ENCODE data around the gene LNP1. TPM values are rescaled to one million over a fixed set of nuclear protein-coding genes. Genes with fewer than 3 reads are reported as not detected.

Gene LNP1
- total RNA-seq, 1 donor from 2014 or later = 2.4 TPM

DNA sequence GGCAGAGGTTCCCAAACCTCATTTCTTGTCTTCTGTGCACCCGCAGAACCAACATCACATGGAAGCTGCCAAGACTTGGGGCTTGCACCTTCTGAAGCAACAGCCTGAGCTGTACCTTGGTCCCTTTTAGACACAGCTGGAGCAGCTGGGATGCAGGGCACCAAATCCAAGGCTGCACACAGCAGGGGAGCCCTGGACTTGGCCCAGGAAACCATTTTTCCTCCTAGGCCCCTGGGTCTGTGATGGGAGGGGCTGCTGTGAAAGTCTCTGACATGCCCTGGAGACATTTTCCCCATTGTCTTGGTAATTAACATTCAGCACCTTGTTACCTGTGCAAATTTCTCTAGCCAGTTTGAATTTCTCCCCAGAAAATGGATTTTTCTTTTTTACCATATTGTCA lies 57.5 kb downstream of the LNP1 start:
- Mint-ChIP-seq H3K27ac (no peak overlapping the region), H3K36me3 (ENCODE audit: low read depth) (no peaks in the 10 kb centered on the region), H3K9me3 (no peaks in the 10 kb centered on the region), H3K4me3 (no peak overlapping the region), H3K27me3 (peaks cover 3% of the 10 kb centered on the region), H3K4me1 (peaks cover 3% of the 10 kb centered on the region)
- DNase-seq = no peak
- ATAC-seq (ENCODE audit: low read depth) = no peak
- CTCF ChIA-PET = no interaction called here
- POLR2A ChIA-PET = no interaction called here
- TF ChIP-seq, protein P1, sequence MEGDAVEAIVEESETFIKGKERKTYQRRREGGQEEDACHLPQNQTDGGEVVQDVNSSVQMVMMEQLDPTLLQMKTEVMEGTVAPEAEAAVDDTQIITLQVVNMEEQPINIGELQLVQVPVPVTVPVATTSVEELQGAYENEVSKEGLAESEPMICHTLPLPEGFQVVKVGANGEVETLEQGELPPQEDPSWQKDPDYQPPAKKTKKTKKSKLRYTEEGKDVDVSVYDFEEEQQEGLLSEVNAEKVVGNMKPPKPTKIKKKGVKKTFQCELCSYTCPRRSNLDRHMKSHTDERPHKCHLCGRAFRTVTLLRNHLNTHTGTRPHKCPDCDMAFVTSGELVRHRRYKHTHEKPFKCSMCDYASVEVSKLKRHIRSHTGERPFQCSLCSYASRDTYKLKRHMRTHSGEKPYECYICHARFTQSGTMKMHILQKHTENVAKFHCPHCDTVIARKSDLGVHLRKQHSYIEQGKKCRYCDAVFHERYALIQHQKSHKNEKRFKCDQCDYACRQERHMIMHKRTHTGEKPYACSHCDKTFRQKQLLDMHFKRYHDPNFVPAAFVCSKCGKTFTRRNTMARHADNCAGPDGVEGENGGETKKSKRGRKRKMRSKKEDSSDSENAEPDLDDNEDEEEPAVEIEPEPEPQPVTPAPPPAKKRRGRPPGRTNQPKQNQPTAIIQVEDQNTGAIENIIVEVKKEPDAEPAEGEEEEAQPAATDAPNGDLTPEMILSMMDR (IDR thresholded peaks at IDR 0.05) = no peak
- intact Hi-C loops (cut with micrococcal nuclease) = no loop called here

DNA sequence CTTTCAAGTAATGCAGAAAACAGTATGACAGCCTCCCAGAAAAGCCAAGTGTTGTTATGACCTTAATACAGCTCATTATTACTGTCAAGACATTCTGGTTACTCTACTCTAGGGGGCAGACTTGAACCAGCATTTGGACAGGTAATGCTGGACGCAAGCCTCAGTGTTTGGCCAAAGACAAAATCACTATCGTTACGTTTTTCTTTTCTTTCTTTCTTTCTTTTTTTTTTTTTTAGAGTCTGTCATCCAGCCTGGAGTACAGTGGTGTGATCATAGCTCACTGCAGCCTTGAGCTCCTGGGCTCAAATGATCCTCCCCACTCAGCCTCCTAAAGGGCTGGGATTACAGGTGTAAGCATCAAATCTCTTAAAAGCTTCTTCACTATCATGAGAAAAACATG lies 61.7 kb downstream of the LNP1 start:
- intact Hi-C loops (cut with micrococcal nuclease) = loop anchor here (1.0 to 10.0 kb wide), 5 partner anchors 127 to 1174 kb away; no protein-coding TSS in a partner anchor
- TF ChIP-seq, protein P1 (IDR thresholded peaks at IDR 0.05) = no peak

DNA sequence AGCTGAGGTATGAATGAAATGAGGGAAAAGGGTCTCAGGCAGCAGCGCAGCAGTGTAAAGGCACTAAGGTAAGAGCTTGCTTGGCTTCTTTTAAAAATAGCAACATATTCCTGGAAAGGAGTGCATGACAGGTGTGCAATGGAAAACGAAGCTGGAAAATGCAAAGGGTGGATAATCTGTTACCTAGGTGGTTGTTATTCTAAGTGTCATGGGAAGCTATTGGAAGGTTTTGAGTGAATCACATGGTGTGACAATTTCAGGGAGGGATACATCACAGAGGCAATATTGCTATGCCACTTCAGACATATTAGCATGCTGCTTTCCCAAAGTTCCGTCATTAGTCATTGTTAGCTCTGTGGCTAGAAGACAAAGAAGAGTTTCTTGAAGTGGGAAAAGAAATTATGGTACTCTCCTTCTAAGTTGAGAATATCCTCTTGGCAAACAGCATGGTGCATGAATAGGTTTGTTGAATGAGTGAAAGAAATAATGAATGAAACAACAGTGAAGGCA lies 62.4 kb downstream of the LNP1 start:
- POLR2A ChIA-PET = no interaction called here

More for the DNA sequence above, 61.7 kb downstream of the LNP1 start:
- peaks cover 3% of the 10 kb centered on the region for H3K9me3 Mint-ChIP-seq
- H3K4me1 Mint-ChIP-seq = no peaks in the 10 kb centered on the region
- CTCF ChIA-PET = interaction anchor here (0.8 to 1.6 kb wide), 5 partner anchors 21 to 919 kb away, joined by 3 to 9 read pairs (median 4); no protein-coding TSS in a partner anchor
- DNase-seq (no peak), ATAC-seq (ENCODE audit: low read depth) (no peak)
- H3K27me3 Mint-ChIP-seq = peaks cover 3% of the 10 kb centered on the region
- no peaks in the 10 kb centered on the region for H3K36me3 Mint-ChIP-seq (ENCODE audit: low read depth)
- POLR2A ChIA-PET = no interaction called here
- no peak overlapping the region for H3K27ac Mint-ChIP-seq
- H3K4me3 Mint-ChIP-seq = no peak overlapping the region

DNA sequence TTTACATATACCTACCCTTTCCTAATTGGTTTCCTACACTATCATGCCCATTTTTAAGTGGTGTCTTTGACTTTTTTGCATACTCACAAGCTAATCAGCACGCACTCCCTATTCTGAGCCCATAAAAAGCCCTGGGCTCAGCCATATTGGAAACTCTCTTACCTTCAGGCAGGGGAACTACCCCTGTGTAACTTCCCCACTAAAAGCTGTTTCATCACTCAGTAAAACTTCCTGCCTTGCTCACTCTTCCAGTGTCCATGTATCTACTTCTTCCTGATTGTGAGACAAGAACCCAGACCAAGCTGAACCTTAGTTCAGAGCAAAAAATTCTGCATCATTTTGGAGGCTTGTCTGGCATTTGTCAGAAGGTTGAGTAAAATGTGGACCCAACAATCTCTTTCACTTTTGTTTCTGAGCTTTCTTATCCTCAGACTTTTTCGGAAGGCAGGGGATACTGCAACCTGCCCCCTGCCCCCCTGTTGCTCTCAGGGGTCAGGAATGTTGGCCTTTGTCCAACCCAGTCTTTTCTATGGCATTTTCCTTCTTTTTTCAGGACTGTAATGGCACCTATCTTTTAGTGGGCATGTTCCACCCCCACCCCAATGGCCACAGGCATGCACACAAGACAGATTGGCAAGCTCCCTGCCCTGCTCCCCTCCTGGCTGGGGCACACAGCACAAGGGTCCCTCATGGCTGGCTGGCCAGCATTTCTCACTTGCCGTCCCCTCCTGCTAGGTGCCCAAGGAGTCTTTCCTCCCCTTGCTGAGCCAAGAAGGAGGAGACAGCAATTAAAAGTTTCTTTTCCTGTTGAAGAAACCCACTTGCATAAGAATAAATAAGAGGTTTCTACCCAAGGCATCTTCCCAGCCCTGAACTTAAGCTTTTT lies 64.8 kb downstream of the LNP1 start:
- POLR2A ChIA-PET = no interaction called here
- CTCF ChIA-PET = no interaction called here
- no peaks in the 10 kb centered on the region for H3K36me3 Mint-ChIP-seq (ENCODE audit: low read depth)
- intact Hi-C loops (cut with micrococcal nuclease) = loop anchor here (10.0 kb wide), 1 partner anchor 279 kb away; no protein-coding TSS in a partner anchor
- H3K4me3 Mint-ChIP-seq = no peak overlapping the region
- H3K27me3 Mint-ChIP-seq = peaks cover 3% of the 10 kb centered on the region
- H3K9me3 Mint-ChIP-seq = peaks cover 9% of the 10 kb centered on the region
- DNase-seq = no peak
- H3K4me1 Mint-ChIP-seq = no peaks in the 10 kb centered on the region
- no peak overlapping the region for H3K27ac Mint-ChIP-seq
- TF ChIP-seq, protein P1 (IDR thresholded peaks at IDR 0.05) = no peak
- ATAC-seq (ENCODE audit: low read depth) = no peak

More for the DNA sequence above, 62.4 kb downstream of the LNP1 start:
- DNase-seq (no peak), ATAC-seq (ENCODE audit: low read depth) (no peak)
- H3K27me3 Mint-ChIP-seq = peaks cover 3% of the 10 kb centered on the region
- no peaks in the 10 kb centered on the region for H3K36me3 Mint-ChIP-seq (ENCODE audit: low read depth)
- intact Hi-C loops (cut with micrococcal nuclease) = loop anchor here (1.0 to 10.0 kb wide), 6 partner anchors 127 to 1174 kb away; no protein-coding TSS in a partner anchor
- H3K9me3 Mint-ChIP-seq = peaks cover 3% of the 10 kb centered on the region
- no peaks in the 10 kb centered on the region for H3K4me1 Mint-ChIP-seq
- no peak overlapping the region for H3K27ac Mint-ChIP-seq
- no peak overlapping the region for H3K4me3 Mint-ChIP-seq
- TF ChIP-seq, protein P1 (IDR thresholded peaks at IDR 0.05) = no peak
- CTCF ChIA-PET = interaction anchor here (0.9 to 1.6 kb wide), 4 partner anchors 21 to 918 kb away, joined by 3 to 9 read pairs (median 5); no protein-coding TSS in a partner anchor

DNA sequence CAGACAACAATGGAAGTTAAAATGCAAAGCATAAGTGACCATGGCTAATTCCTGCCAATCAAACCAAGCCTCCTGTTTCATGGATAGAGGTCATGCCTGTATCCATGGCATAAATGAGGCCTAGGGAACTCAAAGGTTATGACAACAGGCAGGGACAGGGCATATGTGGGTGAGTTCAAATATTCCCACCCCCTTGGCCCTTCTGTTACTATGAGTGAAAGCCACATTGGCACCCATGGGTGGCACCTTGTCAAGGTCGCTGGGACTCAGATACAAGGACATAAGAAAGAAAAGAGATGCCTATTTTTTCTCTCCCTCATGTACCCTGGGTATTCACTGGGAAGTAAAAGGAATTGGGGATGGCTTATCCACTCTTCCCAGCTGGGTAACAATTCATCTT lies 65.8 kb downstream of the LNP1 start:
- POLR2A ChIA-PET = no interaction called here
- CTCF ChIA-PET = no interaction called here
- DNase-seq (no peak), ATAC-seq (ENCODE audit: low read depth) (no peak)
- no peak overlapping the region for H3K4me3 Mint-ChIP-seq
- H3K27me3 Mint-ChIP-seq = peaks cover 3% of the 10 kb centered on the region
- H3K27ac Mint-ChIP-seq = no peak overlapping the region
- peaks cover 9% of the 10 kb centered on the region for H3K9me3 Mint-ChIP-seq
- no peaks in the 10 kb centered on the region for H3K4me1 Mint-ChIP-seq
- intact Hi-C loops (cut with micrococcal nuclease) = loop anchor here (10.0 kb wide), 1 partner anchor 278 kb away; no protein-coding TSS in a partner anchor
- no peaks in the 10 kb centered on the region for H3K36me3 Mint-ChIP-seq (ENCODE audit: low read depth)
- TF ChIP-seq, protein P1 (IDR thresholded peaks at IDR 0.05) = no peak

All from activated B cell treated with CpG ODN at 0.5 μM for 24 hours (primary cell).